PC-3 (cell line): Measurements from ENCODE around the gene DENND5B. TPM values are rescaled to one million over a fixed set of nuclear protein-coding genes. Genes with fewer than 3 reads are reported as not detected.

ENCODE experiments used
- ATAC-seq: fragments of 200-7000 bp; cut with Tn5 transposase; 2 replicates; pipeline ENCODE4 v1.9.1; 2020; ENCODE audit warnings: mild to moderate bottlenecking, moderate library complexity
- BruUV-seq: library from RNA; stranded (reverse); fragments of 400-500 nt; replicated peaks from 2 replicates; lab custom pipeline; 2021; lab: Mats Ljungman, UMichigan
- CTCF ChIA-PET: fragments of 300-600 bp; sonication (Branson Sonifier 250); formaldehyde crosslinking; loops from one replicate; lab custom pipeline; 2022; ENCODE audit warnings: antibody characterized with exemption; lab: Charles Lee
- POLR2A ChIA-PET: fragments of 300-600 bp; sonication (Branson Sonifier 250); formaldehyde crosslinking; loops from one replicate; lab custom pipeline; 2022; ENCODE audit warnings: antibody characterized with exemption; ENCODE audit not compliant: unreplicated experiment; lab: Charles Lee
- DNase-seq: peaks from one replicate; pipeline ENCODE4 v3.0.0-alpha.2; 2015
- H2AFZ ChIP-seq: fragments of 300-600 bp; sonication (generic); 2 replicates; pipeline ENCODE4 v1.6.0; 2016; ENCODE audit warnings: antibody characterized with exemption, low read length
- H3F3A ChIP-seq: fragments of 300-600 bp; sonication (generic); one replicate; pipeline ENCODE4 v1.6.0; 2017; ENCODE audit warnings: antibody characterized with exemption, low read length, control low read depth, mild to moderate bottlenecking; ENCODE audit not compliant: unreplicated experiment
- H3K27ac ChIP-seq: fragments of 300-600 bp; sonication (generic); 2 replicates; pipeline ENCODE4 v1.5.1; 2016; ENCODE audit warnings: mild to moderate bottlenecking, low read length
- H3K27me3 ChIP-seq: fragments of 300-600 bp; sonication (generic); 2 replicates; pipeline ENCODE4 v1.6.1; 2016; ENCODE audit warnings: low read length, mixed read lengths
- H3K36me3 ChIP-seq: fragments of 300-600 bp; sonication (generic); 2 replicates; pipeline ENCODE4 v1.6.1; 2016; ENCODE audit warnings: low read depth, mixed run types, low read length, mixed read lengths
- H3K4me1 ChIP-seq: fragments of 300-600 bp; sonication (generic); 2 replicates; pipeline ENCODE4 v1.5.1; 2016; ENCODE audit warnings: low read length; ENCODE audit not compliant: insufficient read depth
- H3K4me2 ChIP-seq: fragments of 300-600 bp; sonication (generic); 2 replicates; pipeline ENCODE4 v1.6.0; 2016; ENCODE audit warnings: low read length
- H3K4me3 ChIP-seq: fragments of 300-600 bp; sonication (generic); 2 replicates; pipeline ENCODE4 v1.5.1; 2016; ENCODE audit warnings: mild to moderate bottlenecking, low read length, mixed read lengths
- H3K79me2 ChIP-seq: fragments of 300-600 bp; sonication (generic); 2 replicates; pipeline ENCODE4 v1.6.1; 2017; ENCODE audit warnings: low read length, mixed read lengths
- H3K9ac ChIP-seq: fragments of 300-600 bp; sonication (generic); 2 replicates; pipeline ENCODE4 v1.6.0; 2016; ENCODE audit warnings: mild to moderate bottlenecking, low read length
- H3K9me2 ChIP-seq: fragments of 300-600 bp; sonication (generic); replicated peaks from 2 replicates; pipeline ENCODE4 v1.6.1; 2016; ENCODE audit warnings: mixed run types, low read length, mixed read lengths
- H3K9me3 ChIP-seq: fragments of 300-600 bp; sonication (generic); 2 replicates; pipeline ENCODE4 v1.6.1; 2016; ENCODE audit warnings: low read length, mixed read lengths
- H4K20me1 ChIP-seq: fragments of 300-600 bp; sonication (generic); 2 replicates; pipeline ENCODE4 v1.6.1; 2016; ENCODE audit warnings: low read length, mixed read lengths
- CTCF ChIP-seq: fragments of 300-600 bp; sonication (generic); conservative IDR thresholded peaks from 2 replicates; pipeline ENCODE4 v1.5.1; 2017; ENCODE audit warnings: antibody characterized with exemption, low read depth, mild to moderate bottlenecking, low read length
- EZH2 ChIP-seq: fragments of 300-600 bp; sonication (generic); IDR thresholded peaks from one replicate; pipeline ENCODE4 v1.6.1; 2017; ENCODE audit warnings: antibody characterized with exemption, mild to moderate bottlenecking, low read length; ENCODE audit not compliant: unreplicated experiment
- EZH2phosphoT487 ChIP-seq: fragments of 300-600 bp; sonication (generic); IDR thresholded peaks from 2 replicates; pipeline ENCODE4 v1.6.1; 2018; ENCODE audit warnings: mild to moderate bottlenecking, antibody characterized with exemption, low read length, borderline replicate concordance
- intact Hi-C: fragments of 100-400 bp; cut with micrococcal nuclease; formaldehyde crosslinking; loops from 2 replicates; pipeline ENCODE4 v1.9.0; 2023
- total RNA-seq: library from RNA; depleted of rRNA; stranded (reverse); fragments of >200 nt; gene quantifications from 2 replicates; pipeline ENCODE4 v1.2.3, GENCODE V29; 2014

DENND5B gene
- total RNA-seq, 1 experiment from 2014 or later = 4.2 TPM

GRCh38 chr12:31562594-31563328 is 28.2 kb downstream of the DENND5B start:
- ChIA-PET CTCF (no interaction called here), POLR2A (no interaction called here)
- Histone ChIP-seq H3K36me3 (no peaks in the 10 kb centered on the region), H3K4me1 (peaks cover 13% of the 10 kb centered on the region; the same call in 1 of the 2 replicates), H2AFZ (no peak overlapping the region), H3K27me3 (no peaks in the 10 kb centered on the region), H3K27ac (no peak overlapping the region), H3K4me2 (no peak overlapping the region), H3K79me2 (0 out of 2 replicates have a peak, but pooled peaks cover 6% of the 10 kb centered on the region), H3F3A (no peaks in the 10 kb centered on the region), H3K9me3 (no peaks in the 10 kb centered on the region), H4K20me1 (no peaks in the 10 kb centered on the region), H3K9ac (no peak overlapping the region), H3K4me3 (no peak overlapping the region), H3K9me2 (no peaks in the 10 kb centered on the region)
- no peak for TF ChIP-seq CTCF
- no peak for TF ChIP-seq EZH2
- no peak for TF ChIP-seq EZH2phosphoT487
- no peak for ATAC-seq
- BruUV-seq = no TSS peak
- intact Hi-C loops = no loop called here
- no peak for DNase-seq

DNA sequence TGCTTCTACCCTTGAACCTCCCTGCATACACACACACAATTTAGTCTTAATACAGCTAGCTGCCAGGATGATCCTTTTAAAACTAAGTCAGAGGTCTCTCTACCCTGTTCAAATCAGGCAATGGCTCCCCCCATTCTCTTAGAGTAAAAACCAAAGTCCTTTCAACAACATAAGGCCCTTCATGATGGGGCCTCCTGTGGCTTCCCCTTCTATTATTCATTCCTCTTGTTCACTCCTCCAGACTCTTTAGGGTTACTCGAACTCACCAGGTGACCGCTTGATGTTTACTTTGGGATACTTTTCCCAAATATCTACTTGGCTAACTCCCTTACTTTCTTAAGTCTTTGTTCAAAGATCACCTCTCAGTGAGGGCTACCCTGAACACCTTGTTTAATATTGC is 30.4 kb downstream of the DENND5B start:
- intact Hi-C loops = no loop called here
- Histone ChIP-seq H3K79me2 (0 out of 2 replicates have a peak, but pooled peaks cover 6% of the 10 kb centered on the region), H4K20me1 (no peaks in the 10 kb centered on the region), H3K4me2 (no peak overlapping the region), H3K36me3 (no peaks in the 10 kb centered on the region), H3K27ac (no peak overlapping the region), H3K4me1 (peaks cover 13% of the 10 kb centered on the region; the same call in 1 of the 2 replicates), H3K9me2 (no peaks in the 10 kb centered on the region), H3F3A (no peaks in the 10 kb centered on the region), H3K4me3 (no peak overlapping the region), H2AFZ (no peak overlapping the region), H3K9ac (no peak overlapping the region), H3K9me3 (no peaks in the 10 kb centered on the region), H3K27me3 (no peaks in the 10 kb centered on the region)
- DNase-seq (no peak), ATAC-seq (no peak)
- ChIA-PET CTCF (no interaction called here), POLR2A (no interaction called here)
- no peak for TF ChIP-seq CTCF
- no TSS peak for BruUV-seq

DNA sequence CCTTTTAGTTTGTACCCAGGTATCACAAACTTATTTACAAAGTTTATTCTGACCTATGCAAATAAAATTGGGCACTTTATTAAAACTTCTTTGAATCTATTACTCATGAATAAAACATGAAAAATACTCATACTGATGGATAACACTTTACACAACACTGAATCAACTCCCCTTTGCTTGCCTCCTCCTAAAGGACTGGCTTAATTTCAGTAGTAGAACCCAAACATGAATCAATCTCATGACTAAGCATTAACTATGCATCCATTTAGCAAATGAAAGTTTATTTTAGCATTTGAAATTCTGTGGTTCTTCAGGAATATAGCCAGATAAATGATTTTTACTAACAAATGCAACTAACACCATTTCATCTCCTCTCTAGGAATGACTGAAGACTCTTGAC is 32.4 kb downstream of the DENND5B start:
- Histone ChIP-seq H3K79me2 (0 out of 2 replicates have a peak, but pooled peaks cover 6% of the 10 kb centered on the region), H4K20me1 (no peaks in the 10 kb centered on the region), H3K27me3 (no peaks in the 10 kb centered on the region), H2AFZ (no peak overlapping the region), H3K9ac (no peak overlapping the region), H3K27ac (peak overlapping the region; percentile 33; the same call in 1 of the 2 replicates), H3K9me3 (no peaks in the 10 kb centered on the region), H3K4me3 (no peak overlapping the region), H3K4me2 (peak overlapping the region; percentile 16; the same call in 1 of the 2 replicates), H3F3A (no peaks in the 10 kb centered on the region), H3K36me3 (no peaks in the 10 kb centered on the region), H3K9me2 (no peaks in the 10 kb centered on the region), H3K4me1 (peaks cover 13% of the 10 kb centered on the region; the same call in 1 of the 2 replicates)
- ATAC-seq (peak; percentile 69), DNase-seq (peak; percentile 36)
- intact Hi-C loops = no loop called here
- POLR2A ChIA-PET = no interaction called here
- BruUV-seq = no TSS peak
- CTCF ChIA-PET = no interaction called here
- no peak for TF ChIP-seq EZH2phosphoT487
- no peak for TF ChIP-seq CTCF
- no peak for TF ChIP-seq EZH2
